Measurements from ENCODE around the gene UGT1A1.
"Not testable (repeated sequence)": the region's sequence is repeated elsewhere in the genome, so short reads cannot be mapped to it uniquely, and the experiment has no call there.

Gene UGT1A1

DNA sequence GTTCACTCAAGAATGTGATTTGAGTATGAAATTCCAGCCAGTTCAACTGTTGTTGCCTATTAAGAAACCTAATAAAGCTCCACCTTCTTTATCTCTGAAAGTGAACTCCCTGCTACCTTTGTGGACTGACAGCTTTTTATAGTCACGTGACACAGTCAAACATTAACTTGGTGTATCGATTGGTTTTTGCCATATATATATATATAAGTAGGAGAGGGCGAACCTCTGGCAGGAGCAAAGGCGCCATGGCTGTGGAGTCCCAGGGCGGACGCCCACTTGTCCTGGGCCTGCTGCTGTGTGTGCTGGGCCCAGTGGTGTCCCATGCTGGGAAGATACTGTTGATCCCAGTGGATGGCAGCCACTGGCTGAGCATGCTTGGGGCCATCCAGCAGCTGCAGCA, at the start of gene UGT1A1:
TSS of gene UGT1A1 (plus strand) at position 228 of the 400 bp plus-strand sequence. CDS start at position 246, 18 bp downstream.
- no peak for DNase-seq (ENCODE audit: low spot score)

DNA sequence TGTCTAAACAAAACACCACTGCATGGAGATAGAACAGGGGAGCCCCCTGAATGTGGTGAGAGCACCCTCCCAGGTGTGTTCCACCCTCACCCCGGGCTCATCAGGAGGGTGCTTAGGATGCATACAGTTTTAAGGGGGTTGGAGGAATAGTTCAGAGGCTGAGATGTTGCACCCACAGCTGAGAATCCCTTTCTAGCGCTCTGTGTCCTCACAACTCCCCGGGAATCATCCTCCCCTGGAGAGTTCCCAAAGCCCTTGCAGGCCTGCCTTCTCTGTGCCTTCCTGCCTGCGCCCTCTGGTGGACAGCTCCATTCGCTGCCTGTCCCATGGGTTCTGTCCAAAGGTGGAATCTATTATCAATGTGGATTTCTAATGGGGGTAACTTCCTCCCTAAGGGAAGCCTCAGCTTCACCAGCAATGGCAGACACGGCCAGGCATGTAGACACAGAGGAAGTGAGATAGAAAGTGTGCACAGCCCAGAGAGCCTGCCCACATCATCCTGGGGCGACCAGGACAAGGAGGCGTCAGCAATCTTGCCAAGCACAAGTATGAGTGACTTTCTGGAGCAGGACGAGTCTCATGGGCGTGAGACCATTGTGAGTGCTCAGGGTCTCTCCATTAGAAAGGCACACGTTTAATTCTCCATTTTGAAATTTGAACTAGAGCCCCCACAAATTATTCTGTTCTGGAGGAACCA, 48.6 kb upstream of the UGT1A1 start:
- DNase-seq (ENCODE audit: low spot score), result peak; percentile 70

DNA sequence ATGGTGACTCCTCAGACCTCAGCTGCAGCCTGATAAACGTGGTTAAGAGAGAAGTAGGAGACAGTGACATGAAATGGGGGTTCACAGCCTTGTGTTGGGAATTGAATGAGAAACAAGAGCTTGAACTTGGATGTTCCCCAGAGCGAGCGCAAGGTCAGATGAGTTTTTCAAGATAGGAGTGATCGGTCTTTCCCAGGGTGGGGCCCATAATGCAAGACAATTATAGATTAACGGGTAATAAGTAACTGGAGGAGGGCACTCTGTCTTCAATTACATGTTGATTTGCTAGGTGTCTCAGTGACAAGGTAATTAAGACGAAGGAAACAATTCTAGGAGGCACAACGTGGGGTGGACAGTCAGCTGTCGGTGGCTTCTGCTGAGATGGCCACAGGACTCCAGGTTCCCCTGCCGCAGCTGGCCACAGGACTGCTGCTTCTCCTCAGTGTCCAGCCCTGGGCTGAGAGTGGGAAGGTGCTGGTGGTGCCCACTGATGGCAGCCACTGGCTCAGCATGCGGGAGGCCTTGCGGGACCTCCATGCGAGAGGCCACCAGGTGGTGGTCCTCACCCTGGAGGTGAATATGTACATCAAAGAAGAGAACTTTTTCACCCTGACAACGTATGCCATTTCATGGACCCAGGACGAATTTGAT, 47.3 kb upstream of the UGT1A1 start, which contains the start of gene UGT1A5:
TSS of gene UGT1A5 (plus strand) at position 297 of the 651 bp plus-strand sequence. CDS start at position 382, 85 bp downstream.
- DNase-seq (ENCODE audit: low spot score), result no peak

DNA sequence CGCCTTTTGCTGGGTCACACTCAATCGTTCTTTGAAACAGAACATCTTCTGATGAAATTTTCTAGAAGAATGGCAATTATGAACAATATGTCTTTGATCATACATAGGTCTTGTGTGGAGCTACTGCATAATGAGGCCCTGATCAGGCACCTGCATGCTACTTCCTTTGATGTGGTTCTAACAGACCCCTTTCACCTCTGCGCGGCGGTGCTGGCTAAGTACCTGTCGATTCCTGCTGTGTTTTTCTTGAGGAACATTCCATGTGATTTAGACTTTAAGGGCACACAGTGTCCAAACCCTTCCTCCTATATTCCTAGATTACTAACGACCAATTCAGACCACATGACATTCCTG, 46.8 kb upstream of the UGT1A1 start:
- no peak for DNase-seq (ENCODE audit: low spot score)

DNA sequence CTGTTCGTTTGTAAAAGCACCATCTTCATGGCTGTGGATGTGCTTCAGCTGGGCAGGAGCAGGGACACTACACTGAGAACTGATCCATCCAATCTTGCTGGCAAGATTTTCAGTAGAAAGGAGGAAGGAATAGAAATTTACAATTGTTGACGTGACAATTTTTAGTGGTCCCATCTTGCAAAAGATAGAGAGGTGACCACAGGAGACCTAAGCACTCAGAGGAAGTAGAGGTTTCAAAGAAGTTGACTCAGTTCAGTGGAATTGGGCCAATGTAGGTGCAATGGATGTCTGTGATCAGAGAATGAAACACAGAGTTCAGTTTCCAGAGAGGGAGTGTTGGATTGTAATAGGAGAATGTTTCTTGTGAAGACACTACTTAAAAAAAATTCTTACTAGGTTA, 45.9 kb upstream of the UGT1A1 start:
- no peak for DNase-seq (ENCODE audit: low spot score)

DNA sequence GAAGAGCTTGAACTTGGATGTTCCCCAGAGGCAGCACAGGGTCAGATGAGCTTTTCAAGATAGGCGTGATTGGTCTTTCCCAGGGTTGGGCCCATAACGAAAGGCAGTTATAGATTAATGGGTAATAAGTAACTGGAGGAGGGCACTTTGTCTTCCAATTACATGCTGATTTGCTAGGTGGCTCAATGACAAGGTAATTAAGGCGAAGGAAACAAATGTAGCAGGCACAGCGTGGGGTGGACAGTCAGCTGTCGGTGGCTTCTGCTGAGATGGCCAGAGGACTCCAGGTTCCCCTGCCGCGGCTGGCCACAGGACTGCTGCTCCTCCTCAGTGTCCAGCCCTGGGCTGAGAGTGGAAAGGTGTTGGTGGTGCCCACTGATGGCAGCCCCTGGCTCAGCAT, 41.5 kb upstream of the UGT1A1 start, which contains the start of gene UGT1A4:
TSS of gene UGT1A4 (plus strand) at position 185 of the 400 bp plus-strand sequence. CDS start at position 270, 85 bp downstream.
- no peak for DNase-seq (ENCODE audit: low spot score)

DNA sequence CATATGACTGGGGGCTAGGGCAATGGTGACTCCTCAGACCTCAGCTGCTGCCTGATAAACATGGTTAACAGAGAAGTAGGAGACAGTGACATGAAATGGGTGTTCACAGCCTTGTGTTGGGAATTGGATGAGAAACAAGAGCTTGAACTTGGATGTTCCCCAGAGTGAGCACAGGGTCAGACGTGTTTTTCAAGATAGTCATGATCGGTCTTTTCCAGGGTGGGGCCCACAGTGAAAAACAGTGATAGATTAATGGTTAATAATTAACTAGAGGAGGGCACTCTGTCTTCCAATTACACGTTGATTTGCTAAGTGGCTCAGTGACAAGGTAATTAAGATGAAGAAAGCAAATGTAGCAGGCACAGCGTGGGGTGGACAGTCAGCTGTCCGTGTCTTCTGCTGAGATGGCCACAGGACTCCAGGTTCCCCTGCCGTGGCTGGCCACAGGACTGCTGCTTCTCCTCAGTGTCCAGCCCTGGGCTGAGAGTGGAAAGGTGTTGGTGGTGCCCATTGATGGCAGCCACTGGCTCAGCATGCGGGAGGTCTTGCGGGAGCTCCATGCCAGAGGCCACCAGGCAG, 31.3 kb upstream of the UGT1A1 start, which contains the start of gene UGT1A3:
TSS of gene UGT1A3 (plus strand) at position 320 of the 579 bp plus-strand sequence. CDS start at position 405, 85 bp downstream.
- DNase-seq (ENCODE audit: low spot score), result no peak

DNA sequence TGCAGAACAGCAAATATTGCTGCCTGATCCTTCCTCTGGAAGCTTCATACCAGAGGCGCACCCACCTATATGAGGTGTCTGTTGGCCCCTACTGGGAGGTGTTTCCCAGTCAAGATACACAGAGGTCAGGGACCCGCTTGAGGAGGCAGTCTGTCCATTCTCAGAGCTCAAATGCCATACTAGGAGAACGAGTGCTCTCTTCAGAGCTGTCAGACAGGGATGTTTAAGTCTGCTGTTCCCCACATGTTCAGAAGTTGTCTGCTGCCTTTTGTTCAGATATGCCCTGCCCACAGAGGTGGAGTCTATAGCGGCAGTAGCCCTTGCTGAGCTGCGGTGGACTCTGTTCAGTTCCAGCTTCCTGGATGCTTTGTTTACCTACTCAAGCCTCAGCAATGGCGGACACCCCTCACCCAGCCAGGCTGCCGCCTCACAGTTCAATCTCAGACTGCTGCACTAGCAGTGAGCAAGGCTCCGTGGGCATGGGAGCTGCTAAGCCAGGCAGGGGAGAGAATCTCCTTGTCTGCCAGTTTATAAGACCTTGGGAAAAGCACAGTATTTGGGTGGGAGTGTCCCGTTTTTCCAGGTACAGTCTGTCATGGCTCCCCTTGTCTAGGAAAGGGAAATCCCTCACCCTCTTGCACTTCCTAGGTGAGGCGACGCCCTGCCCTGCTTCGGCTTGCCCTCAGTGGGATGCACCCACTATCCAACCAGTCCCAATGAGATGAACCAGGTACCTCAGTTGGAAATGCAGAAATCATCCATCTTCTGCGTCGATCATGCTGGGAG, 23.0 kb upstream of the UGT1A1 start:
- not testable (repeated sequence) for DNase-seq (ENCODE audit: low spot score)

DNA sequence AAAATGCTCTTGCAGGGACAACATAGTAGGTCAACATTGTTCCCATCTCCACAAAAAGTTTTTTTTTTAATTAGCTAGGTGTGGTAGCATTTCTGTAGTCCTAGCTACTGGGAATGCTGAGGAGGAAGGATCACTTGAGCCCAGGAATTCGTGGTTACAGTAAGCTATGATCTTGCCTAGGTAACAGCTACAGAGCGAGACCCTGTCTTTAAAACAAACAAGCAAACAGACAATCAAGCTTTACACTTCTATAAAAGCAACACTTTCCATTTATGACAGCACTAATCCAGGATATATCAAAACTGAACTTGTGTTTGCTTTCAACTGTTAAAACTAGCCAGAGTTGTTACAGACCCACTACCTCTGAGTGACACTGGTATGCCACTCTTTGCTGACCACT, 19.2 kb upstream of the UGT1A1 start:
- no peak for DNase-seq (ENCODE audit: low spot score)

DNA sequence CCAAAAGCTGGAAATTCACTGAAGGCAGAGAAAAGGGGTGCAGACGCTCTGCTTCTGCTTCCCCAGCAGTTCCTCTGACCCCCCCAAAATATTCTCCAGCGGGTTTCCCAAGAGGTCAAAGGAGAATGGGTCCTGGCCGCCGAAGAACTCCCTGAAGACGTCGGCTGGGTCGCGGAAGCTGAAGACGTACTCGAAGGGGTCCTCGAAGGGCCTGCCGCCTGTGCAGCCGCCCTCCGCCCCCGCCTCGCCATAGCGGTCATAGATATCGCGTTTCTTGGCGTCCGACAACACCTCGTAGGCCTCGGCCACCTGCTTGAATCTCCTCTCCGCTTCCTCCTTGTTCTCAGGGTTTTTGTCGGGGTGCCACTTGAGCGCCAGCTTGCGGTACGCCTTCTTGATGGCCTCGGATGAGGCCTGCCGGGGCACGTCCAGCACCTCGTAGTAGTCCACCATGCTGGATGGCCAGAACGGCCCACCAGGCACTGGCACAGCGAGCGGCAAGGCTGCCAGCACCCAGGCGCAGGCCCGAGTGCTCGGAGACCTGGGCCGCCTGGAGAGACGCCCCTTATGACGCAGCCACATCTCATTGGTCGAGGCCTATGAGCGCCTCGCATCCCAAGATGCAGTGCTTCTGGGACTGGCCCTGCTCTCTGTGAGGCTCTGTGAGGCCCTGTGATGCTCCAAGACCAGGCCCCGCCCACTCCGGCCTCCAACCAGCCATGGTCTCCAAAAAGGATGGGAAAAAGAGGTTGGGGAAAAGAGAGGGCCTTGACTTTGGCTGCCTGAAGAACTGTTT, 16.4 kb upstream of the UGT1A1 start:
- no peak for DNase-seq (ENCODE audit: low spot score)

DNA sequence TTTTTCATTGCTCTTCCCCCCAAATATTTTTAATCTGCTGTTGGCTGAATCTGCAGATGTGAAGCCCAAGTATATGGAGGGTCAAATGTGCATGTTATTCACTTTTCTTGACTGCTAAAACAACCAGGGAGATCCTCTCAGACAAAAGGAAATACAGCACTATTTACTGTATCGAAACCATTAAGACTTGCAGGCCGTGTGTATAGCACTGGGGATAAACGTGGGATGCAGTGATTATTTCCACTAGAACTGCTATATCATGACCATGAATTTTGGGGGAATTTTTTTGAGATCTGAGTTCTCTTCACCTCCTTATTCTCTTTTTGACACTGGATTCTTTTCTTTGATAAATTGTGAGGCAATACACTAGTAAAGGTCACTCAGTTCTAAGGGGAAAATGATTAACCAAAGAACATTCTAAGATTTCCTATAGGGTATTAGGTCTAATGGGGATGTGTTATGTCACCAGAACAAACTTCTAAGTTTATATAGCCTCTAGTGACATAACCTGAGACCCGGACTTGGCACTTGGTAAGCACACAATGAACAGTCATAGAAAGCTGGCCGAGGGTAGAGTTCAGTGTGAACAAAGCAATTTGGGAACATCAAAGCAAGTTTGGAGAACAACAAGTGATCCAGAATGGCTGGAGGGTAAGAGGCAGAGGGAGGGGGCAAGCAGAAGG, 14.9 kb upstream of the UGT1A1 start:
- no peak for DNase-seq (ENCODE audit: low spot score)

DNA sequence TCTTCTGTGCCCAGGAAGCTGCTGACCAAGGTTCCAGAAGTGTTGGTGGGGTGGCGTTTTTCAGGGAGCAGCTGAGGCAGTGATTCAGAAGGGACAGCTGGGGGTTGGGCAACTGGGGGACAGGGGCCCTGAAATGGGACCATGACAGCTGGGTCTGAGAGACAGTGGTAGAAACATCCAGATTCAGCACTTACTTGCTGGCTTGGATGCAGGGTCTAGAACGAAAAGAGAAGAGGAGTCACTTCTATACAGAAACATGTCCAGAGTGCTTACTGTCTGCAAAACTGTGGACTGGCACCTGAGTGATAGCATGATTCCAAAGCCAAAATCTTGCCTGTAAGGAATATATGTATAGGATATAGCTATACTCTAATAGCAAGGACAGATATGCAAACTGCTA, 14.2 kb upstream of the UGT1A1 start:
- not testable (repeated sequence) for DNase-seq (ENCODE audit: low spot score)

DNA sequence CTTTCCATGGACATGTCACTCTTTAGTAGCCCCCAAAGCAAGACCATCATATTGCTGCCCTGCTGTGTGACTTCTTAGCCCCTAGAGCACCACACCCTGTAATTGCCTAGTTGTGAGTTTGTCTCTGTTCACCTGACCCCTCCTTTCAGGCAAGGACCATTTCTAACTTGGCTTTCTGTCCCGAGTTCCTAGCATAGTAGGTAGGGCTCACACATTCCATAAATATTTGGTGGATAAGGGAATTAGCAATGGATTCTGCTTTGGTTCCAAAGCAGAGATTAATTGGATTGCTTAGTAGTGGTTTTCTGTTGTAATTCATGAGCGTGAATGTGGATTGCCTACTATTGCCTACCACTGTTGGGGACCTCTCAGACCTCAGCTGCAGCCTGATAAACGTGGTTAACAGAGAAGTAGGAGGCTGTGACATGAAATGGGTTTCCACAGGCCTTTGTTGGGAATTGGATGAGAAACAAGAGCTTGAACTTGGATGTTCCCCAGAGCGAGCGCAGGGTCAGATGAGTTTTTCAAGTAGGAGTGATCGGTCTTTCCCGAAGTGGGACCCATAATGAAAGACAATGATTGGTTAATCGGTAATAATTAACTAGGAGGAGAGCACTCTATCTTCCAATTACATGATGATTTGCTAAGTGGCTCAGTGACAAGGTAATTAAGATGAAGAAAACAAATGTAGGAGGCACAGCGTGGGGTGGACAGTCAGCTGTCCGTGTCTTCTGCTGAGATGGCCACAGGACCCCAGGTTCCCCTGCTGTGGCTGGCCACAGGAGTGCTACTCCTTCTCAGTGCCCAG, 13.4 kb upstream of the UGT1A1 start:
- no peak for DNase-seq (ENCODE audit: low spot score)

DNA sequence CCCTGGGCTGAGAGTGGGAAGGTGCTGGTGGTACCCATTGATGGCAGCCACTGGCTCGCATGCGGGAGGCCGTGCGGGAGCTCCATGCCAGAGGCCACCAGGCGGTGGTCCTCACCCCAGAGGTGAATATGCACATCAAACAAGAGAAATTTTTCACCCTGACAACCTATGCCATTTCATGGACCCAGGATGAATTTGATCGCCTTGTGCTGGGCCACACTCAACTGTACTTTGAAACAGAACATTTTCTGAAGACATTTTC, 12.9 kb upstream of the UGT1A1 start:
- no peak for DNase-seq (ENCODE audit: low spot score)

DNA sequence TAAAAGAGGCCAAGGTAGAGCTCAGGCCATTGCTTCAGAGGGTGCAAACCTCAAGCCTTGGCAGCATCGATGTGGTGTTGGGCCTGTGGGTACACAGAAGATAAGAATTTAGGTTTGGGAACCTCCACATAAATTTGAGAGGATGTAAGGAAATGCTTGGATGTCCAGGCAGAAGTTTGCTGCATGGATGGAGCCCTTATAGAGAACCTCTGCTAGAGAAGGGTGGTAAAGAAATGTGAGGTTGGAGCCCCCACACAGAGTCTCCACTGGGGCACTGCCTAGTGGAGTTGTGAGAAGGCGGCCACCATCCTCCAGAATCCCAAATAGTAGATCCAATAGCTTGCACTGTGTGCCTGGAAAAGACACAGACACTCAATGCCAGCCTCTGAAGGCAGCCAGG, 9.4 kb upstream of the UGT1A1 start:
- not testable (repeated sequence) for DNase-seq (ENCODE audit: low spot score)

DNA sequence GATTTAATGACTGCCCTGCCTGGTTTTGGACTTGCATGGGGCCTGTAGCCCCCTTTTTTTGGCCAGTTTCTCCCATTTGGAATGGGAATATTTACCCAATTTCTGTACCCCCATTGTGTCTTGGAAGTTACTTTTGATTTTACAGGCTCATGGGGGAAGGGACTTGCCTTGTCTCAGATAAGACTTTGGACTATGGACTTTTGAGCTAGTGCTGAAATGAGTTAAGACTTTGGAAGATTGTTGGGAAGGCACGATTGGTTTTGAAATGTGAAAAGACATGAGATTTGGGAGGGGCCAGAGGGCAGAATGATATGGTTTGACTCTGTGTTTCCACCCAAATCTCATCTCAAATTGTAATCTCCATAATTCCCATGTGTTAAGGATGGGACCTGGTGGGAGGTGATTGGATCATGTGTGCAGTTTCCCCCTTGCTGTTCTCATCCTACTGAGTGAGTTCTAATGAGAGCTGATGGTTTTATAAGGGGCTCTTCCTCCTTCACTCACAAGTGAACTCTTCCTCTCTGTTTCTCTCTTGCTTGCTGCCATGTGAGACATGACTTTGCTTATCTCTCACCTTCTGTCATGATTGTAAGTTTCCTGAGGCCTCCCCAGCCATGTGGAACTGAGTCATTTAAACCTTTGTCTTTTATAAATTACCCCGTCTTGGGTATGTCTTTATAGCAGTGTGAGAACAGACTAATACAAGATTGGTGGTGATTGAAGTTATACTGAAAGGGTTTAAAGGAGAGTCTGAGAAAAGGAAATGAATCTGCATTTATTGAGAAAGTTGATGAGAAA, 8.7 kb upstream of the UGT1A1 start:
- not testable (repeated sequence) for DNase-seq (ENCODE audit: low spot score)

DNA sequence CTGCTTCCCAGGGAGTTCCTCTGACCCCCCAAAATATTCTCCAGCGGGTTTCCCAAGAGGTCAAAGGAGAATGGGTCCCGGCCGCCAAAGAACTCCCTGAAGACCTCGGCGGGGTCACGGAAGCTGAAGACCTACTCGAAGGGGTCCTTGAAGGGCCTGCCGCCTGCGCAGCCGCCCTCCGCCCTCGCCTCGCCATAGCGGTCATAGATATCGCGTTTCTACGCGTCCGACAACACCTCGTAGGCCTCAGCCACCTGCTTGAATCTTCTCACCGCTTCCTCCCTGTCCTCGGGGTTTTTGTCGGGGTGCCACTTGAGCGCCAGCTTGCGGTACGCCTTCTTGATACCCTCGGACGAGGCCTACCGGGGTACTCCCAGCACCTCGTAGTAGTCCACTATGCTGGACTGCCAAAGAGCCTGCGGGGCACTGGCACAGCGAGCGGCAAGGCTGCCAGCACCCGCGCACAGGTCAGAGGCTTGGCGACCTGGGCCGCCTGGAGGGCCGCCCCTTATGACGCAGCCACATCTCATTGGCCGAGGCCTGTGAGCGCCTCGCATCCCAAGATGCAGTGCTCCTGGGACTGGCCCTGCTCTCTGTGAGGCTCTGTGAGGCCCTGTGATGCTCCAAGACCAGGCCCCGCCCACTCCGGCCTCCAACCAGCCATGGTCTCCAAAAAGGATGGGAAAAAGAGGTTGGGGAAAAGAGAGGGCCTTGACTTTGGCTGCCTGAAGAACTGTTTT, 5.0 kb upstream of the UGT1A1 start:
- no peak for DNase-seq (ENCODE audit: low spot score)

DNA sequence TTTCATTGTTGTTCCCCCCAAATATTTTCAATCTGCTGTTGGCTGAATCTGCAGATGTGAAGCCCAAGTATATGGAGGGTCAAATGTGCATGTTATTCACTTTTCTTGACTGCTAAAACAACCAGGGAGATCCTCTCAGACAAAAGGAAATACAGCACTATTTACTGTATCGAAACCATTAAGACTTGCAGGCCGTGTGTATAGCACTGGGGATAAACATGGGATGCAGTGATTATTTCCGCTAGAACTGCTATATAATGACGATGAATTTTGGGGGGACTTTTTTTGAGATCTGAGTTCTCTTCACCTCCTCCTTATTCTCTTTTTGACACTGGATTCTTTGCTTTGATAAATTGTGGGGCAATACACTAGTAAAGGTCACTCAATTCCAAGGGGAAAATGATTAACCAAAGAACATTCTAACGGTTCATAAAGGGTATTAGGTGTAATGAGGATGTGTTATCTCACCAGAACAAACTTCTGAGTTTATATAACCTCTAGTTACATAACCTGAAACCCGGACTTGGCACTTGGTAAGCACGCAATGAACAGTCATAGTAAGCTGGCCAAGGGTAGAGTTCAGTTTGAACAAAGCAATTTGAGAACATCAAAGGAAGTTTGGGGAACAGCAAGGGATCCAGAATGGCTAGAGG, 3.5 kb upstream of the UGT1A1 start:
- DNase-seq (ENCODE audit: low spot score), result no peak

Data from activated CD4-positive, alpha-beta T cell treated with anti-CD3 and anti-CD28 coated beads, Interleukin-2, Interleukin-4, amounts not matched to agents 100 ng/mL and 50 ng/mL, durations not matched to agents 16 hours and 8 hours (primary cell).